ENCODE results near the gene CTAG1A.

DNA sequence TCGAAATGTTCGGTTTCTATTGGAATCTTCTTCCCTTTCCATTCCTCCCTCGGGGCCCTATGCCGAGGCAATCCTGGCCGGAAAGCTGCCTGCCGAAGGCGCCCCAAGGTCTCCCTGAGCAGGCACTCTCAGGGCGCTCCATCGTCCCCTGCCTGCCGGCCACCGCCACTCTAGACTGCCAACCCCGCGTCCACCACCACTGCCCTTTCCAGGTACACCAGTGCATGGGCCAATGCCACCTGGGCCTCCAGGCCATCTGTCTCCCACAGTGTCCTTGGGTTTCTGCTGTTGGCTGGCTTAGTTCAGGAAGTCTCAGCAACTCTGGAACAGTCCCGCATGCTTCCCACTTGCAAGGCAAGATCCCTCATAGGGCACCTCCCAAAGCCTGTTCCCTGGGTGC, 14.6 kb downstream of the CTAG1A start:
- TF ChIP-seq, protein P1, sequence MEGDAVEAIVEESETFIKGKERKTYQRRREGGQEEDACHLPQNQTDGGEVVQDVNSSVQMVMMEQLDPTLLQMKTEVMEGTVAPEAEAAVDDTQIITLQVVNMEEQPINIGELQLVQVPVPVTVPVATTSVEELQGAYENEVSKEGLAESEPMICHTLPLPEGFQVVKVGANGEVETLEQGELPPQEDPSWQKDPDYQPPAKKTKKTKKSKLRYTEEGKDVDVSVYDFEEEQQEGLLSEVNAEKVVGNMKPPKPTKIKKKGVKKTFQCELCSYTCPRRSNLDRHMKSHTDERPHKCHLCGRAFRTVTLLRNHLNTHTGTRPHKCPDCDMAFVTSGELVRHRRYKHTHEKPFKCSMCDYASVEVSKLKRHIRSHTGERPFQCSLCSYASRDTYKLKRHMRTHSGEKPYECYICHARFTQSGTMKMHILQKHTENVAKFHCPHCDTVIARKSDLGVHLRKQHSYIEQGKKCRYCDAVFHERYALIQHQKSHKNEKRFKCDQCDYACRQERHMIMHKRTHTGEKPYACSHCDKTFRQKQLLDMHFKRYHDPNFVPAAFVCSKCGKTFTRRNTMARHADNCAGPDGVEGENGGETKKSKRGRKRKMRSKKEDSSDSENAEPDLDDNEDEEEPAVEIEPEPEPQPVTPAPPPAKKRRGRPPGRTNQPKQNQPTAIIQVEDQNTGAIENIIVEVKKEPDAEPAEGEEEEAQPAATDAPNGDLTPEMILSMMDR (IDR thresholded peaks at IDR 0.05; ENCODE audit: low read depth, low read length, poor library complexity, severe bottlenecking): no peak
- no peak for TF ChIP-seq EZH2phosphoT487 (IDR thresholded peaks at IDR 0.05; ENCODE audit: borderline replicate concordance, low read length)
